Endothelial cell of umbilical vein (primary cell): ENCODE measurements around the gene NDUFA11. TPM values are rescaled to one million over a fixed set of nuclear protein-coding genes. Genes with fewer than 3 reads are reported as not detected.

Experiments
- BruUV-seq: library from RNA; stranded (reverse); fragments of 400-500 nt; replicated peaks from 2 replicates; lab custom pipeline; 2021; lab: Mats Ljungman, UMichigan
- CTCF ChIA-PET: fragments of 300-600, 350-600 bp; sonication (Branson Sonifier 250); formaldehyde crosslinking; loops from one replicate; lab custom pipeline; 2021; ENCODE audit warnings: antibody characterized with exemption, inconsistent platforms; lab: Charles Lee
- POLR2A ChIA-PET: fragments of 300-600, 350-600 bp; sonication (Branson Sonifier 250); formaldehyde crosslinking; loops from one replicate; lab custom pipeline; 2021; ENCODE audit warnings: antibody characterized with exemption, inconsistent platforms; lab: Charles Lee
- DNase-seq: peaks from one replicate; pipeline ENCODE4 v3.0.0-alpha.2; 2011; ENCODE audit warnings: low read depth, low spot score
- FAIRE-seq: peaks from 2 replicates; lab custom pipeline; 2011; peaks lifted over from hg19 to GRCh38; lab: Jason Lieb, UNC
- H2AFZ ChIP-seq: 2 replicates; pipeline ENCODE4 v1.6.0; 2012; ENCODE audit warnings: low read depth, low read length, control low read depth, inconsistent platforms
- H3K27ac ChIP-seq: 2 replicates; pipeline ENCODE4 v1.5.1; 2011; ENCODE audit warnings: low read depth, mild to moderate bottlenecking, control low read depth, low read length, moderate library complexity; ENCODE audit not compliant: insufficient read depth
- H3K27me3 ChIP-seq, 2 experiments: 2 replicates each; pipeline versions ENCODE4 v1.6.0 to v1.6.1; 2011; ENCODE audit warnings: low read length in 2 of 2, mixed read lengths in 1 of 2; ENCODE audit not compliant: control insufficient read depth in 2 of 2, insufficient read depth in 2 of 2
- H3K36me3 ChIP-seq, 2 experiments: 2 replicates in 1 of 2; 3 replicates in 1 of 2; pipeline ENCODE4 v1.5.1; 2011; ENCODE audit warnings: low read length in 2 of 2, mild to moderate bottlenecking in 1 of 2, moderate library complexity in 1 of 2; ENCODE audit not compliant: control insufficient read depth in 2 of 2, insufficient read depth in 2 of 2; ENCODE audit errors: extremely low read depth in 1 of 2
- H3K4me1 ChIP-seq: 3 replicates; pipeline ENCODE4 v1.5.1; 2011; ENCODE audit warnings: mild to moderate bottlenecking, low read length; ENCODE audit not compliant: control insufficient read depth, insufficient read depth; ENCODE audit errors: extremely low read depth
- H3K4me2 ChIP-seq: 2 replicates; pipeline ENCODE4 v1.6.1; 2011; ENCODE audit warnings: low read length, control low read depth, mixed read lengths; ENCODE audit not compliant: insufficient read depth
- H3K4me3 ChIP-seq, 3 experiments: fragments of 200-600 bp in 1 of 3; sonication (generic), shearing (Covaris generic) in 1 of 3; replicated peaks in 1 of 3; 2 replicates each; pipeline ENCODE4 v1.5.1; 2011 to 2016; ENCODE audit warnings: control low read depth in 3 of 3, low read length in 3 of 3, mild to moderate bottlenecking in 2 of 3, inconsistent platforms in 1 of 3, low read depth in 1 of 3, moderate library complexity in 1 of 3; ENCODE audit not compliant: insufficient read depth in 1 of 3
- H3K79me2 ChIP-seq: 2 replicates; pipeline ENCODE4 v1.6.0; 2012; ENCODE audit warnings: low read length, inconsistent platforms; ENCODE audit not compliant: control insufficient read depth, insufficient read depth
- H3K9ac ChIP-seq: replicated peaks from 2 replicates; pipeline ENCODE3; 2011; ENCODE audit warnings: low read length, control low read depth; ENCODE audit not compliant: insufficient read depth; ENCODE audit errors: extremely low read depth
- H3K9me1 ChIP-seq: replicated peaks from 3 replicates; pipeline ENCODE4 v1.6.0; 2011; ENCODE audit warnings: mild to moderate bottlenecking, low read length; ENCODE audit not compliant: control insufficient read depth, insufficient read depth; ENCODE audit errors: extremely low read depth
- H3K9me3 ChIP-seq: replicated peaks from 2 replicates; pipeline ENCODE4 v1.5.1; 2012; ENCODE audit warnings: low read length, inconsistent platforms; ENCODE audit not compliant: control insufficient read depth, insufficient read depth
- H4K20me1 ChIP-seq: replicated peaks from 2 replicates; pipeline ENCODE3; 2011; ENCODE audit warnings: mild to moderate bottlenecking, low read length; ENCODE audit not compliant: control insufficient read depth, insufficient read depth; ENCODE audit errors: extremely low read depth
- CTCF ChIP-seq, 2 donors: IDR thresholded peaks; 1 replicate in 1 of 2; 2 replicates in 1 of 2; pipeline ENCODE4 v1.5.1; 2011; ENCODE audit warnings: low read length in 2 of 2, mild to moderate bottlenecking in 2 of 2, moderate library complexity in 2 of 2, control low read depth in 1 of 2, inconsistent platforms in 1 of 2, low read depth in 1 of 2; ENCODE audit not compliant: insufficient read depth in 1 of 2; ENCODE audit errors: extremely low read depth in 1 of 2
- EZH2 ChIP-seq: IDR thresholded peaks from 2 replicates; pipeline ENCODE4 v1.6.1; 2012; ENCODE audit warnings: borderline replicate concordance, low read depth, mild to moderate bottlenecking, moderate library complexity, low read length, inconsistent platforms; ENCODE audit not compliant: severe bottlenecking
- FOS ChIP-seq: IDR thresholded peaks from 2 replicates; pipeline ENCODE4 v1.6.1; 2011; ENCODE audit warnings: mild to moderate bottlenecking, low read length, moderate library complexity, borderline replicate concordance; ENCODE audit not compliant: insufficient read depth
- GATA2 ChIP-seq: IDR thresholded peaks from 2 replicates; pipeline ENCODE4 v1.7.0; 2011; ENCODE audit warnings: low read depth, mild to moderate bottlenecking, moderate library complexity, mixed read lengths, low read length; ENCODE audit not compliant: insufficient read length, insufficient read depth
- JUN ChIP-seq: IDR thresholded peaks from 2 replicates; pipeline ENCODE4 v1.6.1; 2011; ENCODE audit warnings: borderline replicate concordance, low read depth; ENCODE audit not compliant: insufficient read length, insufficient read depth
- MAX ChIP-seq: IDR thresholded peaks from 2 replicates; pipeline ENCODE4 v1.6.1; 2011; ENCODE audit not compliant: insufficient read depth, insufficient read length
- MYC ChIP-seq: IDR thresholded peaks from one replicate; pipeline ENCODE4 v1.6.1; 2011; ENCODE audit warnings: mild to moderate bottlenecking, low read depth, low read length
- POLR2A ChIP-seq: IDR thresholded peaks from 2 replicates; pipeline ENCODE4 v1.6.1; 2012; ENCODE audit warnings: low read depth, mild to moderate bottlenecking, control low read depth, low read length
- POLR2AphosphoS5 ChIP-seq: IDR thresholded peaks from 2 replicates; pipeline ENCODE4 v1.6.1; 2012; ENCODE audit warnings: low read depth, mild to moderate bottlenecking, control low read depth, low read length, moderate library complexity; ENCODE audit not compliant: insufficient read depth
- dilution Hi-C: fragments of 300-500 bp; cut with MboI; formaldehyde crosslinking; loops from one replicate; pipeline ENCODE4 v1.15.0; 2019; ENCODE audit warnings: low sequenced_read_pairs; ENCODE audit not compliant: extremely low pct_ligation_motif_present
- intact Hi-C: fragments of 100-400 bp; cut with micrococcal nuclease; formaldehyde crosslinking; loops from one replicate; pipeline ENCODE4 v1.10.0; 2022
- polyA plus RNA-seq, 4 experiments: library from polyadenylated mRNA; depleted of rRNA in 3 of 4; stranded (reverse) in 3 of 4; unstranded in 1 of 4; fragments of >200 nt; gene quantifications; 2 replicates each; pipeline versions ENCODE4 v1.2.1 to v1.2.3, GENCODE V29; 2011 to 2012; ENCODE audit warnings: missing spikeins in 1 of 4
- total RNA-seq: library from RNA; stranded (reverse); gene quantifications from 2 replicates; pipeline ENCODE4 v1.2.3, GENCODE V29; 2021

Gene NDUFA11
- total and polyA plus RNA-seq, 2 donors (not counting 3 experiments of a cell fraction or from before 2014, with no cell fraction given), result 281 to 876 TPM

- intact Hi-C loops, result no loop called here
- peaks cover 6% of the 10 kb centered on the region for H3K79me2 ChIP-seq
- no peaks in the 10 kb centered on the region for H4K20me1 ChIP-seq
- no peaks in the 10 kb centered on the region for H3K27me3 ChIP-seq
- no peak overlapping the region for H3K4me2 ChIP-seq
- POLR2A ChIA-PET, result no interaction called here
- no peaks in the 10 kb centered on the region for H3K9me3 ChIP-seq
- no peak for DNase-seq
- no peaks in the 10 kb centered on the region for H3K9me1 ChIP-seq
- no peak for FAIRE-seq
- no peak overlapping the region for H2AFZ ChIP-seq
- H3K9ac ChIP-seq, result no peak overlapping the region
- CTCF ChIA-PET, result no interaction called here
- no peak overlapping the region for H3K4me3 ChIP-seq
- peaks cover 7% of the 10 kb centered on the region for H3K4me1 ChIP-seq
- H3K36me3 ChIP-seq, result peaks cover 4 to 12% of the 10 kb centered on the region in 2 experiments
- TF ChIP-seq POLR2A, result no peak
- no peak for TF ChIP-seq MAX
- no peak for TF ChIP-seq GATA2
- TF ChIP-seq CTCF (IDR thresholded peaks at IDR 0.05; ENCODE audit: extremely low read depth in 1 of 2, insufficient read depth in 1 of 2, low read depth in 1 of 2, low read length in 2 of 2), result no peak
- TF ChIP-seq FOS, result no peak
- no peak for TF ChIP-seq POLR2AphosphoS5
- TF ChIP-seq MYC, result no peak
- TF ChIP-seq JUN, result no peak
- no peak for TF ChIP-seq EZH2
- dilution Hi-C loops, result no loop called here
- no peak overlapping the region for H3K27ac ChIP-seq
- BruUV-seq, result no TSS peak
Measured at GRCh38 chr19:5940260-5941208, 36.9 kb upstream of the NDUFA11 start.
